Rectal smooth muscle tissue (tissue), 1 donor: ENCODE results near the gene RSL1D1.
"Not testable (repeated sequence)": the region's sequence is repeated elsewhere in the genome, so short reads cannot be mapped to it uniquely, and the experiment has no call there.

Source experiments
- H3K27ac ChIP-seq: one replicate; pipeline ENCODE4 v1.7.0; 2013; ENCODE audit warnings: low read depth, low read length, inconsistent platforms
- H3K27me3 ChIP-seq: one replicate; pipeline ENCODE4 v1.7.0; 2013; ENCODE audit warnings: low read length; ENCODE audit not compliant: control insufficient read depth, insufficient read depth
- H3K36me3 ChIP-seq: one replicate; pipeline ENCODE4 v1.7.0; 2013; ENCODE audit warnings: low read length; ENCODE audit not compliant: control insufficient read depth, insufficient read depth
- H3K4me1 ChIP-seq: one replicate; pipeline ENCODE4 v1.7.0; 2013; ENCODE audit warnings: low read length; ENCODE audit not compliant: control insufficient read depth, insufficient read depth
- H3K4me3 ChIP-seq: one replicate; pipeline ENCODE4 v1.7.0; 2013; ENCODE audit warnings: low read length
- H3K9ac ChIP-seq: one replicate; pipeline ENCODE4 v1.7.0; 2013; ENCODE audit warnings: low read length

RSL1D1 gene

DNA sequence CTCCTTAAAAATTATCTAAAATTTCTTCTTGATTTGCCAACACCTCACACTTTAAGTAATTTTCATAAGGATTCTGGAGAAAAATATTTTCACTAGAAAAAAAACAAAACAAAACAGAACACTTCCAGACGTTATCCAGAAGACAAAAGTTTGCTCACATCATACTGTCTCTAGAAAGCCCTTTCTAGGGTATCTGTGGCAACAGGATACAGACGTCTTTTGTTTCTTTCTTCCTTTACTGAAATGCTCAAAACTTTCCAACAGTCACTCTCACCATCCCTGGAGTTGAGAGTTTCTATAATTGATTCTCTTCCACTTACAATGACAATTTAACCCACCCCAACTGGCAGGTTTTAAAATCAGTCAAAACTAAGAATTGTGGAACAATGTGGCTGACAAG is 56.9 kb downstream of the RSL1D1 start:
- H3K36me3 ChIP-seq, result peaks cover 7% of the 10 kb centered on the region
- no peak overlapping the region for H3K4me3 ChIP-seq
- H3K27ac ChIP-seq, result no peak overlapping the region
- H3K4me1 ChIP-seq, result peaks cover 14% of the 10 kb centered on the region
- H3K9ac ChIP-seq, result no peak overlapping the region
- H3K27me3 ChIP-seq, result no peaks in the 10 kb centered on the region

DNA sequence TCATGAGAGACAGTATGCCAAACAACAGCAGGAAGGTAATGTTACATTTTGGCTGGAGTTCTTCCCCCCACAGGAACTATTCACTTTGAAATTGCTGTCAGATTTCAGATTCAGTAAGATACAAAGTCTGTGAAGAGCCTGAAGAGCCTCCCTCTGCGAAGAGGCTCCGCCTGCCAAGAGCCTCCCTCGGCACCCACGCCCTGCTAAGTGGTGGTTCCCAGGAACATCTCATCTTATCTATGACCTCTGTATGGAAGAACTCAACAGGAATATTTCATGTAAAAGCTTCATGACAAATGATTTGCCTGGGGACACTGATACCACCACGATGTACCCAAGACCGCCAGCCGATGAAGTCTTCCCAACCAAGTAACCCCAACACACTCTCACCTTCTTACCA is 57.5 kb downstream of the RSL1D1 start:
- peaks cover 7% of the 10 kb centered on the region for H3K36me3 ChIP-seq
- H3K4me3 ChIP-seq, result no peak overlapping the region
- peaks cover 14% of the 10 kb centered on the region for H3K4me1 ChIP-seq
- no peaks in the 10 kb centered on the region for H3K27me3 ChIP-seq
- no peak overlapping the region for H3K27ac ChIP-seq
- no peak overlapping the region for H3K9ac ChIP-seq

DNA sequence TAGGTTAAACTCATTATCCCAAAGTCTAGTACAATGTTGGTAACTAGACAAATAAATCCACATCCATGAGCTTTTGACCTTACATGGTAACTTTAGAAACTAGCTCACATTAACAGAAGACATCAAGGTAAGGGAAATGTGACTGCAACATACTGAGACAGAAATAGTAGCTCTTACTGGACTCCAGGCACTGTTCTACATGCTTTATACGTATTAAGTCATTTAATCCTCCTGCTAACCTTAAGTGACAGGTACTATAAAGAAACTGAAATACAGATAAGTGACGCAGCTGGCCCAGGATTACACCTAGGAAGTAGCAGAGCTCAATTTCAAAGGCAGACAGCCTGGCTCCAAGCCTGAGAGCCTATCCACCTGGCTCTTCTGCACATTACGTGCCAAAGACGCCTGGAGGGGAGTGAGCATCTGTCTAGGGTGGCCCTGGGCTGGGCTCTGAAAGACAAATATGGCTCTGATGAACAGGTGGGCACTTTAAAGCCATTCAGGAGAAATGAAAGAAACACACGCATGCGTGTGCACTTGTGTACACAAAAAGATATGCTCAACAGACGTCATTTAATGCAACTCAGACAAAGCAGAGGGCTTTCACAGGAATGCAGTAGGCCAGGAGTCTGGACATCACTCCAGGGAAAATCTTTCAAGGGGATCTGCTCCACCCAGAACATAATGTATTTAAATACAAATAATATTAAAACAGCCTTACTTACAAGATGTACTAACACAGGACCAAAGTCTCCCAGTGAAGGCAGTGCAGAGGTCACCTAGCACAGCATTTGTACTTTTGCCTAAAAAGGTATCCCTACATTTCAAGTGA is 58.7 kb downstream of the RSL1D1 start:
- Histone ChIP-seq H3K4me3 (no peak overlapping the region), H3K36me3 (peaks cover 7% of the 10 kb centered on the region), H3K4me1 (peaks cover 7% of the 10 kb centered on the region), H3K27ac (peak overlapping the region; percentile 50), H3K27me3 (no peaks in the 10 kb centered on the region), H3K9ac (no peak overlapping the region)

DNA sequence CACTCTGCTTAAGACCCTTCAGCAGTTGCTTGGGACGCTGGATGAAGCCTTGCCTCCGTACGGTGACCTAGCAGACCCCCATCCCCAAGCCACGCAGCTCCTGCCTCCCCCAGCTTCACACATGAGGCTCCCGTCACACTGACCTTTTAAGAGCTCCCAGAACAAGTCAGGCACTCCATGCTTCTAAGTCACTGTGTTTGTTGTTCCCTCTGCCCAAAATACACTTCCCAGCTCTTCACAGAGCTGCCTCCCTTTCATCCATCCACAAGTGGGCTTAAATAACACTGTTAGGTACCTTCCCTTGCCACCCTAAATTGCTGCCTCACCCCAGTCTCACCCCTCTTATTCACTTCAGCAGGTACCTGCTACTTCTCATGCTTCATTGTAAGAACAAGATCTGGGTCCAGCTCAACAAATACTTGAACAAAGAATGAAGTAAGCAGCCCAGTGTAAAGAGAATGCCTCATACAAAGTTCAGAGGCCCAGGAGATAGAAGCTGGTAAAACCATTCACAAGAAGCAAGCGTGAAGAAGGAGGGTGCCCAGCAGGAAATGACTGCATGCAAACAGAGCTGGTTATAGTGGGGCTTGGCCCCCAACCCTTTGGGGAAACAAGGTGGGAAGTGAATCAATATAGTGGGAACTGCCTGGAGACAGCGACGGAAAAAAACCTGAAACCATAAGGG is 60.1 kb downstream of the RSL1D1 start:
- Histone ChIP-seq H3K4me3 (no peak overlapping the region), H3K27me3 (no peaks in the 10 kb centered on the region), H3K4me1 (peaks cover 7% of the 10 kb centered on the region), H3K9ac (no peak overlapping the region), H3K36me3 (peaks cover 7% of the 10 kb centered on the region), H3K27ac (no peak overlapping the region)

DNA sequence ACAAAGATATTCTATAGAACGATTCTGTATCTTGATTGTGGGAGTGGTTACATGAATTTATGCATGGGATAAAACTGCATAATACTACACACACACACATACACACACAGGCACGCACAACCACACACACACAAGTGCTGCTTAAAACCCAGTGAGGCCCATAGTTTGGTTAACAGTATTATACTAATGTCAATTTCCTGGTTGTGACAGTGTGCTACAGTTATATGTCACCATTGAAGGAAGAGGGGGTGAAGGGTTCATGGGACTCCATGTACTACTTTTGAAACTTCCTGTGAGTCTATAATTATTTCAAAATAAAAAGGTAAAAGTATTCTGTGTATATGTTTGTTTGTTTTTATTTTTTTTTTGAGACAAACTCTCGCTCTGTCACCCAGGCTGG is 62.4 kb downstream of the RSL1D1 start:
- Histone ChIP-seq H3K9ac (no peak overlapping the region), H3K4me3 (no peak overlapping the region), H3K27me3 (no peaks in the 10 kb centered on the region), H3K36me3 (peaks cover 2% of the 10 kb centered on the region), H3K4me1 (peaks cover 6% of the 10 kb centered on the region), H3K27ac (no peak overlapping the region)

DNA sequence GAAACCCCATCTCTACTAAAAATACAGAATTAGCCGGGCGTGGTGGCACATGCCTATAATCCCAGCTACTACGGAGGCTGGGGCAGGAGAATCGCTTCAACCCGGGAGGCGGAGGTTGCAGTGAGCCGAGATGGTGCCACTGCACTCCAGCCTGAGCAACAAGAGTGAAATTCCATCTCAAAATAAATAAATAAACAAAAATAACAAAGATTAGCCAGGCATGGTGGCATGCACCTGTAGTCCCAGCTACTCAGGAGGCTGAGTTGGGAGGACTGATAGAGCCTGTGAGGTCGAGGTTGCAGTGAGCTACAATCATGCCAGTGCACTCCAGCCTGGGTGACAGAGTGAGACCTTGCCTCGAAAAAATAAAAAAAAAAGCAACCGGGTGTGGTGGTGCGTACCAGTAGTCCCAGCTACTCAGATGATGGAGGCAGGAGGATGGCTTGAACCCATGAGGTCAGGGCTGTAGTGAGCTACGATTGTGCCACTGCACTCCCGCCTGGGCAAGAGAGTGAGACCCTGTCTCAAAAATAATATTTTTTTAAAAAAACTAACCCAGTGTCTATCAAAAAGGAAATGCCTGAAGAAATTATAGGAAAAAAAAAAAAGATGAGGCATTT is 66.3 kb downstream of the RSL1D1 start:
- peaks cover 20% of the 10 kb centered on the region for H3K4me1 ChIP-seq

DNA sequence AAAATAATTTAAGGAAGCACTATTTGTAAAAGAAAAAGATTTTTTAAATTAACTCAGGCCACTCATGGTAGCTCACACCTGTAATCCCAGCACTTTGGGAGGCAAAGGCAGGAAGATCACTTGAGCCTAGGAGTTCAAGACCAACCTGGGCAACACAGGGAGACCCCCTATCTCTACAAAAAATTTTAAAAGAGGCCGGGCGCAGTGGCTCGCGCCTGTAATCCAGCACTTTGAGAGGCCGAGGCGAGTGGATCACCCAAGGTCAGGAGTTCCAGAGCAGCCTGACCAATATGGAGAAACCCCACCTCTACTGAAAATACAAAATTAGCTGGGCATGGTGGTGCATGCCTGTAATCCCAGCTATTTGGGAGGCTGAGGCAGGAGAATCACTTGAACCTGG is 67.0 kb downstream of the RSL1D1 start:
- peaks cover 20% of the 10 kb centered on the region for H3K4me1 ChIP-seq

More for the DNA sequence above, 66.3 kb downstream of the RSL1D1 start:
- H3K4me3 ChIP-seq, H3K27ac ChIP-seq, H3K27me3 ChIP-seq, H3K36me3 ChIP-seq, H3K9ac ChIP-seq: not testable (repeated sequence)

DNA sequence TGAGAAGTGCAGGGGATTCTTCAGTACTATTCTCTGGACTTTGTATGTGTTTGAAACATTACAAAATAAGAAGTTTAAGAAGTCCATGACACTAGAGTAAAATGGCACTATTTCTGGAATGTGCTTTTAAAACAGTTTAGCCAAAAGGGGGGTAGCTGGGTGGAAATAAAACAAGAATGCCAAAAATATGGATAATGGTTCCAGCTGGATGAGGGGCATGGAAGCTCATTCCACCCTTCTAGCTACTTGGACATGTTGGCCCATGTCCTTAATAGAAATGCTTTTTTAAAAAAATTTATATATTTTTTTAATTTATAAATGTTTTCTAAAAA is 67.3 kb downstream of the RSL1D1 start:
- H3K4me1 ChIP-seq, result peaks cover 20% of the 10 kb centered on the region
- no peak overlapping the region for H3K4me3 ChIP-seq
- H3K9ac ChIP-seq, result no peak overlapping the region

More for the DNA sequence above, 67.0 kb downstream of the RSL1D1 start:
- not testable (repeated sequence) for H3K27me3 ChIP-seq, H3K9ac ChIP-seq, H3K4me3 ChIP-seq, H3K36me3 ChIP-seq, H3K27ac ChIP-seq

More for the DNA sequence above, 67.3 kb downstream of the RSL1D1 start:
- H3K36me3 ChIP-seq, result no peaks in the 10 kb centered on the region
- no peaks in the 10 kb centered on the region for H3K27me3 ChIP-seq
- H3K27ac ChIP-seq, result peak overlapping the region; percentile 70
